RPMI7951 (cell line): ENCODE results near the gene TSR2. TPM values are rescaled to one million over a fixed set of nuclear protein-coding genes. Genes with fewer than 3 reads are reported as not detected.
A peak's percentile ranks its signal among the peaks of the same experiment; 100 is the strongest.

Experiments used
- DNase-seq: peaks from one replicate; pipeline ENCODE4 v3.0.0-alpha.2; 2012; ENCODE audit warnings: low read depth
- total RNA-seq: library from RNA; depleted of rRNA; stranded (reverse); fragments of >200 nt; shearing (Covaris generic); gene quantifications from 2 replicates; pipeline ENCODE4 v1.2.3, GENCODE V29; 2014; rRNA removed

TSR2 gene, protein sequence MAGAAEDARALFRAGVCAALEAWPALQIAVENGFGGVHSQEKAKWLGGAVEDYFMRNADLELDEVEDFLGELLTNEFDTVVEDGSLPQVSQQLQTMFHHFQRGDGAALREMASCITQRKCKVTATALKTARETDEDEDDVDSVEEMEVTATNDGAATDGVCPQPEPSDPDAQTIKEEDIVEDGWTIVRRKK
- 23.1 and 26.1 TPM in 2 replicates for total RNA-seq

DNA sequence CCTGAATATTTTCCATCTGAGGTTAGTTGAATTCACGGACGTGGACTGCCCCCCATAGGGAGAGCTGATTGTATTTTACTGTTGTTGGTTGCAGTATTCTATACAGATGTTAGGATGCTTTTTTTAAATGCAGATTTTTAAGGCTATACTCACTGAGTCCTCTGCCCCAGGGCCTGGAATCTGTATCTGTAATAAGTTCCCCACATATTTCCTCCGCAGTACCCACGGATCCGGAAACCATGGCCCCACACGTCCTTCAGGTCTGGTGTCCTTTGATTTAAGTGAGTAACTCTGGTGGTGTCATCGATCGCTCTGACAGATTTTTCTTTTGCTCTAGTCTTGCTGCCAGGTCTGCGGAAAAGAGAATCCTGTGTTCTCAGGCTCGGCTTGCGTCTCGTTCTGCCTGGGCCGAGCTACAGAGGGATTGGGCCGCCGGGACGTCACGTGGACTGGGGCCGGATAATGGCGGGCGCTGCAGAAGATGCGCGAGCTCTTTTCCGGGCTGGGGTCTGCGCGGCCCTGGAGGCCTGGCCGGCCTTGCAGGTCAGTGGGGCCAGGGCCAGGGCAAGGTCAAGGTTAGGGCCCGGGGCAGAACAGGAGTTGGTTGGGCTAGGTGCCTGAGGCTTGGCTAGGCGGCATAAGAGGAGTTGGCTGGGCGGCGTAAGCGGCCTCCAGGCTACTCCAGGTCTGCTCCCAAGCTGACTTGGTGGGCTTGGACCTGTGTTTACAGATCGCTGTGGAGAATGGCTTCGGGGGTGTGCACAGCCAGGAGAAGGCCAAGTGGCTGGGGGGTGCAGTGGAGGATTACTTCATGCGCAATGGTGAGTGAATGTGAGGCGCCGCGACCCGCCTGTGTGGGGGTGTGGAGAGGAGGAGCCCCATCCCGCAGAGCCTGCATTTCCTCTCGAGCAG lies at the start of gene TSR2:
Gene TSR2, plus strand, starts transcription at position 445 of the 912 bp plus-strand sequence. Its CDS starts 18 bp downstream, at position 463.
- DNase-seq, result peak; percentile 92

DNA sequence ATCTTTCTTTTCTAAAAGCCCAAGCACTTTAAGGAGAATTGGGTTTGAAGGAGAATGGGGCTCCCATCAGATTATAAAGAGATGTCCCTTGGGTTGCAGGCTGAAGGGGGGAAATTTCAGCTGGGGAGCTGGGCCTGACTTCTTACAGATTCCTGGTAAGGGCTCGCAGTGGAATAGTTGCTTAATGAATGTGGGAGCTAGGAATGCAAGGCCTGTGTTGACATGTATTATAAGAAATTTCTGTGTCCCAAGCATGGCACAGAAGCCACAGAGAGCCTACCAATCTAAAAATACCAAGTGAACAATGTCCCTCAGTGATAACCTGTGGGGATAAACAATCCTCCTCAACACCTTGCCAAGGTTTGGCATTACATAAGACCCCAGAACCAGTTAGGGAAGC lies 43.1 kb upstream of the TSR2 start:
- DNase-seq, result no peak

DNA sequence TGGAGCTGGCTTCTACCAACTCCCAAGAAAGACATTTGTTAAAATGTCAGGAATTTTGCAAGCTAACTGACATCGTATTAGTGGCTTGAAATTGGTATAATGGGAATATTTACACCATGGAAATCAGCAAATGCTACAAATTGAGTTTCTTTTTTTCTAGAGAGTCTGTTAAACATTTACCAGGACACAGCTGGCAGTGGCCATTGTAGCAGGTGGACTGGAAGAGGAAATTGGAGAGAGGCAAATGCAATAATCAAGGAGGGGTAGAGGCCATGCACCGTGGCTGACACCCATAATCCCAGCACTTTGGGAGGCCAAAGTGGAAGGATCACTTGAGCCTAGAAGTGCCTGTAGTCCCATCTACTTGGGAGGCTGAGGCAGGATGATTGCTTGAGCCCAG lies 32.9 kb upstream of the TSR2 start:
- no peak for DNase-seq

DNA sequence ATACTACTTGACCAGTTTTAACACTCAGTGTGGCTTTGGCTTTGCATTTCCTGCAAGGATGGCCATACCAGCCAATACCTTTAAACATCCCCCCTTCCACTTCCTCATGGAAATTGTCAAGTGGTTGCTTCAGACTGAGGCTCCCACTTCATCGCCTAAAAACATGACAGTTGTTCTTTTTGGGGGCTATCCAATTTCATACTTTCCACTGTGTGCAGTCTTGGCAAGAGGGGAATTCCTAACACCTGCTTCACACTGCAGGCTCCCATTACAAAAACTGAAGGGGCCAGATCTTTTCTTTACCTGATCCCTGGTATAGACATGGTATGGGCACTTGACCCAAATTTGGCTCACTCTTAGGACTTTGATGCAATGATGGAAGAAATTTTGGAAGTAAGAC lies 28.5 kb upstream of the TSR2 start:
- no peak for DNase-seq

DNA sequence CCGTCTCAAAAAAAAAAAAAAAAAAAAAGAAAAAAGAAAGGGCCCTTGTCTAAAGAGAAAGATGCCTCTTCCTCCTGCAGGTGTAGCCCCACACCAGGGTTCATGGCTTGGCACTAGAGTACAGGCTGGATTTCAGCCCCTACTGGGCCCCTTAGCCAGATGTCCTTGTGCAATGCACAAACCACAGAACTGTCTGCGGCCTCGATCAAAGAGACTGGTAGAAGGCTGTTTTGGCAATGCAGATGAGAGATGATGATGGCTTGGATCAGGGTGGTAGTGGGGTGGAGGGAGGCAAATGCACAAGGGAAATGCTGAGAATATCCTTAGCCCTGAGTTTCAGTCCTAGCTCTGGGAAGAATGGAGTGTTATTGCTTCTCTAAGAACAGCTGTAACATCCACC lies 26.5 kb upstream of the TSR2 start:
- peak; percentile 75 for DNase-seq

DNA sequence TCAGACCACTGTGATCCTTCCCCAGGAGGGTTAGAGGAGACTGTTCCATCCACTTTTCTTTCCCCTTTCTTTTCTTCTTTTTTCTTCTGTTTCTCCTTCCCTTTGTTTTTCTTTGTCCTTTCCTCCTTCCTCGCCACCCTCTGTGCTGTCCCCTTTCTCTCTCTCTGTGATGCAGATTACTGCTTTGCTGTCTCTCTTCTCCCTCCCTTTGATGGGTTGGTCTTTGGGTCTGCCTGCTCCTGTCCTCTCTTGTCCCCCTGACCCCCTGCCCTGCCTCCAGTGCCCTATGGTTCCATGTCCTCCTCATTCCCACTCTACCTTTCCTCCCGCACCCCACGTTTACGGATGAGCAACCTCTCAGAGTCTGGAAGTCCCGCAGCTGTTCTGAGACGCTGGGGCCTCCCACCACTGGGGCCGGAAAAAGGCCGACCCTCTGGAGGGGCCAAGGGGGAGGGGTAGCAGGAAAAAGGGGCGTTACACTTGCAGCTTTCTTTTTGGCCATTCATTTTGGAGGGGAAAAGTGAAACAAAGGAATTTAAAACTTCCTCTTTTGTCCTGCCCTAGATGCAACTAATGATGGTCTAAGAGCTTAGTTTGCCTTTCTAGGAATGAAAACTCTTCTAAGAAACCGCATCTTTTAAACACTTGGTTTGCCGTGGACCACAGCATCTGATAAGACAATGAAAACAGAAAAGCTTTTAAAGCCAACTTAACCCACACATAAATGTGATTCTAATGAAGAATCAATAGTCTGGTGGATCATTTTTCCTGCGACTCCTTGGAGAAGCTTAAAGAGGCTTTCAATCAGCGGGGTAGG lies 24.5 kb upstream of the TSR2 start:
- DNase-seq, result peak; percentile 15

DNA sequence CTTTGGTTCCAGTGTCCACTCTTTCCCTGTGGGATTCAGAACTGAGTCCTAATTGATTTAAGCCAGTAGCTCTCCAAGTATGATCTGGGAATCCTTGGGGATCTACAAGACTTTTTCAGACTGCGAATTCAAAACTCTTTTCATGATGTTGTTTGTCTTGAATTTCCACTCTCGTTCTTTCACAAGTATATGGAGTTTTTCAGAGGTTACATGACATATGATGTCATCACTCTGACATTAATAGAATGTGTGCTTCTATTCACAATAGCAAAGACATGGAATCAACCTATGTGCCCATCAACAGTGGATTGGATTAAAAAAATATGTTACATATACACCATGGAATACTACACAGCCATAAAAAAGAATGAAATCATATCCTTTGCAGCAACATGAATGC lies 23.2 kb upstream of the TSR2 start:
- no peak for DNase-seq

DNA sequence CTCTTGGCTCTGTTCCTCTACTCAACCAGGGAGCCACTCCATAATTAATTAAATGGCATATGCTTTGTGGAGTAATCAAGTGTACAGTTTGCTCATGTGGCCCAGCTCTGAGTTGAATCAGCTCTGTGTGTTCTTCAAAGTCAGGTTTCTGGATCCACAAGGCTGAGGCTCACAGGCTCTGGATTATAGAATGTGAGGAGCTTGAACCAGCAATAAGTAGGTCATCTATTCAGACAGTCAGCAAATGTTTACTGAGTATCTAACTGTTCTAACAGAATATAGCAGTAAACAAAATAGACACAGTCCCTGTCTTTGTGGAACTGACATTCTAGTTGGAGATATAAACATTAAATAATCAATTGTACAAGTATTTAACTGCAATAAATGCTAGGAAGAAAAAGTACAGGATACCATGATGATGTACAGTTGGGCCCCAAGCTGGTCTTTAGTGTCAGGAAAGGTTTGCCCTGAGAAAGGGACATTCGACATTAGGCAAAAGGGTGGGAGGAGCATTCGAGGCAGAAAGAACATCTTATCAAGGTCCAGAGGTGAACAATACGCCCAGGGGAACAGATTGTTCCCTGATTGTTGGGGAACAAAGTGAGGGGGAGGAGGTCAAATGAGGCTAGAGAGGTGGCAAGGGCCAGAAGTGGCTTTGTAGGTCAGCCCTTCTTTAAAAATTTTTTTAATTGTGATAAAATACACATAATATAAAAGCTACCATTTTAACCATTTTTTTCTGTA lies 20.5 kb upstream of the TSR2 start:
- DNase-seq, result no peak

DNA sequence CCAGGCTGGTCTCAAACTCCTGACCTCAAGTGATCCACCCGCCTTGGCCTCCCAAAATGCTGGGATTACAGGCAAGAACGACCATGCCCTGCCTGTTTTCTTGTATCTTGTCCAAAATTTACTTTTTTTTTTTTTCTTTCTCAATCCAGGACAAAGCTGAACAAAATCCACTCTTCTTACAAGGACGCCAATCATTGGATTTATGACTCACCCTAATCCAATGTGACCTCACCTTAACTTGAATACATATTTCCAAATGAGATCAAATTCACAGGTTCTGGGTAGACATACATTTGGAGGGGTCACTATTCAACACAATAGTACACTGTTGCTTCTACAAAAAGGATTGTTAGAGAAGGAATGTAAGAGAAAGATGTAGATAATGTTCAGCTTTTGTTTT lies 18.0 kb upstream of the TSR2 start:
- DNase-seq, result no peak

DNA sequence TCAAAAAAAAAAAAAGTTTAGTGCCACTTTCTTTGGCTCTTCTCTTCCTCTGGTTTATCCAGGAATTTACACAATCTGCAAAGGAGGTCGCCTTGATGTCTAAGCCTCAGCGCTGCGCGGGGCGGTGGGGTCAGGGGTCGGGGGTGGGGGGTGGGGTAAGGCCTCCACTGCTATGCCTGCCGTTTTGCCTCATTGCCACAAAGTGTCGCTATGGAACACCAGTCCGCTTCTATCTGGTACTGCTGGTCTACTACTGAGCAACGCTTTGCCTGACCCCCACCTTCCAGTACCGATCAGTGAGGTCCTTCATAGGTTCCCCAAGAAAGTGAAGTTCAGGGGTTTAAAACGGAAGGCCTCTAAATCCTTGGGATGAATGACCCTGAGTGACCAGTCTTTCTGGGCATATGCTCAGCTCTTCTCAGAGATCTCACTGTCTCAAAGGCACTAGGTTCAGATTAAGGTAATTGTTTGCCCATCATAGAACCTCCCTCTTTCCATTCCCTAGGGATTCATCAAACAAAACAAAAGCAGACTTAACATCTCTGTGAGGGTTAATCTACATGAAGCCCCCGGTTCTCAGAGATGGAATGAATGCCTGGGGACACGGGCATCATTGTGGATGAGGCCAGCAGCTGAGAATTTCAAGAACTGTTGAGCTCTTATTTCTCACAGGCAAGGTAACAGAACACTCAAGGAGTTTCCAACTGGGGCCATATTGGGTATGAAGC lies 16.9 kb upstream of the TSR2 start:
- no peak for DNase-seq

DNA sequence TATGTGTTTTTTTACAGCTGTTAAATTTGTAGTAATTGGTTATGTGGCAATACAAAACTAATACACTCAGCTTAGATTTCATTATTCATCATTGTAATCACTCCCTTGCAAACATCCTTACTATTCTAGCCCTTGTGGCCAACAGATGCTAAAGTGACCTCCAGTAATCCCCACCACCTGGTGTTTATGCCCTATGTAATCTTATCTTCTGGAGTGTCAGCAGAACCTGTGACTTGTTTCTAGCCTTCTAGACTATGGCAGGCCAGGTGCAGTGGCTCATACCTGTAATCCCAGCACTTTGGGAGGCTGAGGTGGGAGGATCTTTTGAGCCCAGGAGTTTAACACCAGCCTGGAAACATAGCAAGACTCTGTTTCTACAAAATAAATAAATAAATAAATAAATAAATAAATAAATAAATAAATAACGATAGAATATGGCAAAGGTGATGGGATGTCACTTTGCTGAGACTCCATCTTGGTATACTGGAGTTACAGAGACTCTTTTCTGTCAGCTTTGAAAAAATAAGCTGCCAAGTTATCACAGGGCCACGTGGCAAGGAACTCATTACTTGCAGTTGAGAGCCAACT lies 12.3 kb upstream of the TSR2 start:
- no peak for DNase-seq

DNA sequence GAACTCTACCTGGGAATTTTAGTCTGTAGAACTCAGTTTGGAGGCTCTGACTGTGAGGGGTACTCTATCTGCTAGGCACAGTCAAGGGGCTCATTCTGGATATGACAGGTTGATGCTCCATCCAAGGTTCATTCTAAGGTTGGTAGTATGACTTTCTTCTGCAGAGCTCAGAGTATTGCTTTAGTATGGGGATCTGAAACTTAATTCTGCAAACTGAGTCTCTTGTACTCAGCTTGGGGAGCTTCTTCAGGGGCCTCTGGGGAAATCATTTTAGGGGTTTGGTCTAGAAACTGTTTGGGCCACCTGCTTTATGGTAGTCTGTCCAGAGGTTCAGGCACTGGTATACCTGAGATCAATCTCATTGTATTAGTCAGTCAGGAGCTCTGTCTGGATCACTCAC lies 9.7 kb upstream of the TSR2 start:
- DNase-seq, result no peak

DNA sequence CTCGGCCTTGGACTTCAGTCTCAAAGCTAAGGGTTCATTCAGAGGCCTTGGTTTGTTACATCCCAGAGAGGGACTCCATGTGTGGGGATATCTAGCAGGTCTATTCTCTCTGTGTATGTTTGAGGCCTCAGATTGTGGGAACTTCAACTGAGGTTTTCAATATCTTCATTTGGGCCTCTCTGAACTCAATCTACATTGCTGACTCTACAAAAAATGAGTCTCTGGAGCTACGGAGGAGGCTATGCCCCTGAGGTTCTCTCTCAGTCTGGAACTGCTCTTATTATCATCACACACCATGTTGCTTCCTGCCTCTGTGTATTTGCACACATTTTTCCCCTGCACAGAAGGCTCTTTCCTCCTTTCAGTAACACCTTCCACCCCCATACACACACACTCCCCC lies 5.1 kb upstream of the TSR2 start:
- no peak for DNase-seq

DNA sequence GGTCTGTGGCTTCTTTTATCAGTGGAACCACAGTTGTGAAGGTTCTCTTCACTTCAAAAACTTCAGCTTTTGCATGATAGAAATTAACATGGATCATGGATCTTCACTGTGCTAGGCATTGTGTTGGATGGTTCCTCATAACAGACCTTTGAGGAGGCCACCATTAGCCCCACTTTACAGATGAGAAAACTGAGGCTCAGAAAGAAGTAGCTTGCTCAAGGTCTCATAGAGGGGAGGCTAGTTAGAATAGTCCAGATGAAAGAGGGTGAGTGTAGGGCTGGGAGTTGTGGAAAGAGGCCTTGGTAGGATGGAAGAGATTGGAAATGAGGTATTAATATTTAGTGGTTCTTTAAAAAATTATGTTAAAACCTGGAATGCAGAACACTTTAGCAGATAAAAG lies 2.6 kb downstream of the TSR2 start:
- DNase-seq, result no peak

DNA sequence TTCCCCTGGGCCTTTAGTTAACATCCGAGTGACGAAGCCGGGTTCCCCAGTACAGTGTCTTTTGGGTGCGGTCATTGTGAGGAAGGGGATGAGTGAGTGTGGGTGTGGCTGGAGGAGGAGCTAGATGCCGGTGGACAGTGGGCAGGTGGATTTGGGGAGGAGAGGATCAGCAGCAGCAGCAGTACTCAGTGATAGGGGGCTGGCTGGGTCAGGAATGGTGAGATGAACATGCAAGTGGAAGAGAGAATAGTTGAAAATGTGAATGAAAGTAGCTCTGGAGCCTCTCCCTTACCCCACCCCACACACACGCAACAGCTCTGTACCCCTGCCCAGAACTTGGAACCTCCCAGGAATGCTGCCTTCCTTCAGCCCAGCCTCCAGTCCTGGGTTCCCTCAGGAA lies 4.5 kb downstream of the TSR2 start:
- no peak for DNase-seq

DNA sequence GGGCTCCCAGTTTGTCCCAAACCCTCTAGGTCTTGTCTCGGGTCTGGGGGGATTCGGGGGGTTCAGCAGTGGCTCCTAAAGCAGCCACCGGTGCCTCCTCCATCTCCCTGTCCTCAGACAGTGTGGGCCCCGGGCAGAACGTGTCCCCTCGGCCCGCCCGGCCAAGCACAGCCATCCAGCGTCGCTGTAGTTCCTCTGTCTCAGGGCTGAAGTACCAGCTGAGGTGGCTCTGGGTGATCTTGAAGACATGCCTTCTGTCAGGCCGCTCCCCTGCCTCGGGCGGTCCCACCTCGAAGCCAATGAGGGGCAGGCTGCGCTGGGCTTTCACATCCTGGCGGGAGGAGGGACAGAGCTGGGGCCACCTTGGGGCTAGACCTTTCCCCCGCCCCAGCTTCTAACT lies 5.9 kb downstream of the TSR2 start:
- DNase-seq, result no peak

DNA sequence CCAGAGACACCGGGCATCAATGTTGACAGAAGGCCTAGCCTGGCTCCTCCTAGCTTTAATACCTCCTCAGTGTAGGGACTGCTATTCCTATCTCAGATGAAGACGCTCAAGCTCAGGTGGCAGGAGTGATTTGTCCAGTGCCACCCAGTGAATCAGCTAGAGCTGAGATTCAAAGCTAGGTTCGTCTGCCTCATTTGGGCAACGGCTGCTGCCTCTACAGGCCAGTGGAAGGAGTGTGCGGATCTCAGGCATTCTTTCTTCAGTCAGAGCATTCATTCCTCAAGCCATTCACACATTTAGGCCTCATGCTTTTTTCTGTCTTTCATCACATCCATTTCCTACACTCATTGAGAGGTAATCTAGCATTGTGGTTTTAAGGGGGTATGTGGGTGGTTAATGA lies 7.3 kb downstream of the TSR2 start:
- DNase-seq, result peak; percentile 2

DNA sequence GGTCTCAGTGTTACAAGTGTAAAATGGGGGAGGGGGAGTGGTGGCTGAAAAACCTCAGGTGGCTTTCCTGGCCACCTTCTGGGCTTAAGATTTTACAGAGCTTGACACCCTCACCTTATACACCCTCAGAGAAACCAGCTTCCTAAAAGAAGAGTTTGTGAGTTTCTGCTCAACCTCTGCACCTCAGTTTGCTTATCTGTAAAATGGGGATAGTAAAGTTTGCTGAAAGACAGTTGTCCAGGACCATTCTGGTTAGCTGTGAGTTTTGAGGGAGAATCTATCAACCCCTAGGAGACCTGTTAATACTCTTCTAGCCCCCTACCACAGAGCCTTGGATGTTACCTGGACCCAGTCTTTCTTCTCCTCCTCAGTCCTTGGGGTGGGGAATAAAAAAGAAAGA lies 9.7 kb downstream of the TSR2 start:
- DNase-seq, result no peak

DNA sequence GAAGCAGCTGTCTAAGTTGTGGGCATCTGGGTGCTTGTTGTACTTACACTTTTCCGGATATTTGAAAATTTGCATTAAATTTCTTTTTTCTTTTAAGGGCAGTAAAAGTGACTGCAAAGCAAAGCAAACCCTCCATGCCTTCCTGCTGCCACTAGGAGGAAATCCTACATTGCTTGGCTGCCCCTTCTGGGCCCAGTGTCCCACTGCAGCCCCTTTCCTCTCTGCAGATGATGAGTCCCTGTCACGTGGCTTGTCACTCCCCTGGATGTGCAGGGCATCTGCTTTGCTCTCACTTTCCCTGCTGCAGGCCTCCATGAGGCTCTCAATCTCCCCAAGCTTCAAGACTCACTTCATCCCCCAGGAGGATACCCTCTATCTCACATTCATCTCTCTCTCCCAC lies 12.7 kb downstream of the TSR2 start:
- peak; percentile 44 for DNase-seq

DNA sequence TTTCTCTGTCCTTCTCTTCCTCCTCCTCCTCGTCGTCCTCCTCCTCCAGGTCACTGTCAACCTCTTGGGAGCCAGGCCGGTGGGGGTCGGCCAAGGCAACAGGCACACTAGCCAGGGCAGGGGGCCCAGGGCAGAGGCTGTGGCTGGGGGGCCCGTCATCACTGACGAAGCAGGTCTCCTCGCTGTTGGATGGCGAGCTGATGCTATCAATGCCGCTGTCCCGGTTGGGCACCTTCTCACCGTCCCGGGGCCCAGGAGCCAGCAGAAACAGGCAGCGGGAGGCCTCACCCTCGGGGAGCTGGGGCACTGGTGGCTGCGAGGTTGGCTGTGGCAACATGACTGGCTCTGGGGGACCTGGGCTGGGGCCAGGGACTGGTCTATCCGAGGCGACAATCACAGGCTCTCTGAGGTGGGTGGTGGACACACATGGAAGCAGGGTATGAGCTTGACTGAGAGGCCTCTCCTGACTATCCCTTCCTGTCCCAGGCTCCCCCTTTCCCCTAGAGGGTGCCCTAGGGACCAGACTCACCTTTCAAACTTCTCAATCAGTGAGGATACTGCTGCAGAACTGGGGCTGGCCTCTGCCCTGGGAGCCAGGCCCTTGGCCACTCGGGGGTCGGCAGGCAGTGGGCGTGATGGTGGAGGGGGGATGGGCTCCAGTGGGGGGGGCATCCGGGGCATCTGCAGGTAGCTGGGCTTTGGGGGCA lies 30.0 kb downstream of the TSR2 start:
- DNase-seq, result no peak
